Stimulated activated CD8-positive, alpha-beta memory T cell treated with anti-CD3 and anti-CD28 coated beads, Interleukin-12 subunit alpha, Interleukin-12 subunit beta, amount 100 ng/mL, for 24 hours (primary cell): ENCODE measurements around the gene GALK2.

Experiments
- DNase-seq: peaks from one replicate; pipeline ENCODE4 v3.0.0-alpha.2; 2020; ENCODE audit errors: extremely low read depth

GALK2 gene

DNA sequence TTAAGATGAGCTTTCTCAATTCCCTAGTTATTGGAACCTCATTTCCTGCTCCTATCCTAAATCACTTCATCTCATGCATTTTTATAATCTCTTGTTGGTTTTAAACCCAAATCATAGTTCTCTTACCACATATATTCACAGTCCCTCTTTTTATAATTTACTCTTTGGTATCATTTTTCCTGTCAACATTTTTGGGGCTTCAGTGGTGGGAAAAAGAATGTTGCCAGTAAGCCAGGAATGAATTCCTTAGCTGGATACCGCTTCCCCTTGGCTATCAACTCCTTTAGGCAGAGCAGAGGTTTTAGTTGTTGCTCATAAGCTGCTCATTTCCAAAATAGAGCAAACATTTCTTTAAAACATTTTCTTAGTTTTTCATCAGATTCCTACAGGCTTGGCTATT is 112.3 kb downstream of the GALK2 start:
- no peak for DNase-seq

DNA sequence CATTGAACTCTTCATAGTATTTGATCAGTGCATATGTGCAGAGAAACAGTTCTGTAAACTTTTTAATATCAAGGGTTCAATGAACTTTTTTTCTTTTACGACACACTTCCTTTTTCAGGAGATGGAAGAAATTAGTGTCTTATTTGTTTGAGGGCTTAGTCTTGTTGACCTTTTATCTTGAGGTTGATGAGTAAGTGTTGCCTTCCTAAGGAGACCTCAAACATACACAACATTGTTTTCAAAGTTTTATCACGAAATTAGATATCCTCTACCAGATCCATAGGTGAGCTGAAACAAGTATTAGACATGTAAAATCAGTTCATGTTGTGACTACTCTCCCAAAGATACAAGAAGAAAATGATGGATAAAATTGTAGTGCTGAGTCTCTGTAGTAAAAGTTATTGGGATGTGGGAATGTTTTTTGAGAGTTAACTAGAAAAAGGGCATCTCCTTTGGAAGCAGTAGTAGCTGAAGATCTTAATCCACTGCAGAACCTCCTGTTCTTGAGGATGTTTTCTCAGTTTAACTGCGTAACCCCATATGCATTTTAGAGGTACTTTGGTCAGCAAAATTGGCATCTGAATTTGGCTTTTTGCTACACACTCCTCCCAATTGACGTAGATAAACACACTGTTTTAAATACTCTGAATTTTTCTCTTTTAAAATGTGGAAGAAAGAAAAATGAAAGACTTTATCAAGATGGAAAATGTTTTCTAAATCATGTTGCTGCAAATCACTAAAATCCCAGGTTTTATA is 116.8 kb downstream of the GALK2 start:
- DNase-seq = no peak

DNA sequence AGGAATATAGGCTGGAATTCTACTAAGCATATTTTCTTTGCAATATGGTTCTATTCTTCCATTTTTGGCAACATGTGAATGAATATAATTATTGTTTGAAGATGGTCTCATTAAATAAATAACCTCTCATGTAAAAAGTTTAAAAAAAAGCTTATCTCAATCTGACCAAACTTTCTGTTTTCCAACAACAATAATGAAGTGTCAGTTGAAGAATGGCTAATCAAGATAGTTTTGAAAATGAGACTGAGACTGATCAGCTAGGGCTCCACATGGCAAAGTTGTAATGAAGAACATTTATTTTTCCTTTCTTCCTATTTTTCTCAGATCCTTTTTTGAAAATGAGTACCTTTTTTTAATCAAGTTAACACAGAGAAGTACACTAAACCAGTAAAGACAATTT is 117.4 kb downstream of the GALK2 start:
- DNase-seq = no peak

DNA sequence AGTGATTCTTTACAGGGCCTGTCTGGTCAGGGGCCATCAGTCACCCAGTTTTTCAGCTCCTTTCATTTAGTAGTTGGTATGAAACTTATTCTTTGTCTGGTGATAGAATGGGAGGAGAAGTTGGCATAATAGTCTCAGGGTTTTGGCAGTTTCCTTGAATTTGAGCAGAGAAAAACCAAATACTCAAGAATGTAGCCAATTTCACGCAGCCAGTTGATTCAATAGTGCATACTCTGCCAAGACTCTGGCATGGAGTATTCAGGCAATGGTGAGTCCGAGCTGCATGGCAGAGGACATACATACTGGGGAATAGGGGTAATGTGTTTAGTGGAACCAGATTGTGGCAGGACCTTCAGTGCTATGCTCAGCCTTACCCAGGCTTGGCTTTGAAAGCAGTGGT is 118.3 kb downstream of the GALK2 start:
- DNase-seq = no peak

DNA sequence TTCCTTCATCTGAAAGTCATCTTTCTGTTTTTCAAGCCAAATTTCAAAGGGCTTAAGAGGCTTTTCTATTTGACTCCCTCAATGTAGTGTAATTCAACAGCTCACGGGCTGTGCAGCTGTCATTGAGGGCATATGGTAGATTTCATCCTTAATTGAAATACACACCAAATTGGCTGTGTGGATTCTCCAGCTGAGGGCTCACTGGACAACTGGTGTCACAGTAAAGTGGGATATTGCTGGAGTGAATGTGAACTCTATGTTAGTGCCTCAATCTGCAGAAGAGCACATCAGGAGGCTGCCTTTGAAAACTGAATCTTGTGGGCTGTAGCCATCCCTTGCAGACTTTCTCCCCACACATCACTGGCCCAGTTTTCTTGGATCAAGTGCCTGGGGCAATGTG is 120.1 kb downstream of the GALK2 start:
- DNase-seq = no peak

DNA sequence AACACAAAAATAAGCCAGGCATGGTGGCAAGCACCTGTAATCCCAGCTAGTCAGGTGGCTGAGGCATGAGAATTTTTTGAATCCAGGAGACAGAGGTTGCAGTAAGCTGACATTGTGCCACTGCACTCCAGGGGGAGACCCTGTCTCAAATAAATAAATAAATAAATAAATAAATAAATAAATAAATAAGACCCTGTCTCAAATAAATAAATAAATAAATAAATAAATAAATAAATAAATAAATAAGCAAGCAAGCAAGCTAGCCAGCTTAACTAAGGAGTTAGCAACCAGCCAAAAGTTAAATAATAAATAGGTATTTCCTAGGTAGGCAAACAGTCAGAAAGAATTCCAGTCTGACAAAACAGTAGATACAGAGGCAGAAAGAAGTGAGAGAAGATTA is 123.9 kb downstream of the GALK2 start:
- DNase-seq = no peak

DNA sequence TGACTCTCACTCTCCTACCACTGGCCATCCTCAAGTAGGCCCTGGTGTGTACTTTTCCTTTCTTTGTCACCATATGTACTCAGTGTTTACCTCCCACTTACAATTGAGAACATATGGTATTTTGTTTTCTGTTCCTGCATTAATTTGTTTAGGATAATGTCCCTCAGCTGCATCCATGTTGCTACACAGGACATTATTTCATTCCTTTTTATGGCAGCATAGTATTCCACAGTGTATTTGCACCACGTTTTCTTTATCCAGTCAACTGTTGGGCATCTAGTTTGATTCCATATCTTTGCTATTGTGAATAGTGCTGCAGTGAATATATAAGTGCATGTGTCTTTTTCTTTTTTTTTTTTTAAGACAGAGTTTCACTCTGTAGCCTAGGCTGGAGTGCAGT is 126.2 kb downstream of the GALK2 start:
- DNase-seq = no peak

DNA sequence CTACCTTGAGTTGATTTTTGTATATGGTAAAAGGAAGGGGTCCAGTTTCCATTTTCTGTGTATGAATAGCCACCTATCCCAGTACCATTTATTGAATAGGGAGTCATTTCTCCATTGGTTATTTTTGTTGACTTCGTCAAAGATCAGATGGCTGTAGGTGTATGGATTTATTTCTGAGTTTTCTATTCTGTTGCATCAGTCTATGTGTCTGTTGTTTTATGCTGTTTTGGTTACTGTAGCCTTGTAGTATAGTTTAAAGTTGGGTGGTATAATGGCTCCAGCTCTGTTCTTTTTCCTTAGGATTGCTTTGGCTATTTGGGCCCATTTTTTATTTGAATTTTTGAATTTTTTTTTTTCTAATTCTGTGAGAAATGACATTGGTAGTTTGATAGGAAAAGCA is 127.5 kb downstream of the GALK2 start:
- no peak for DNase-seq

DNA sequence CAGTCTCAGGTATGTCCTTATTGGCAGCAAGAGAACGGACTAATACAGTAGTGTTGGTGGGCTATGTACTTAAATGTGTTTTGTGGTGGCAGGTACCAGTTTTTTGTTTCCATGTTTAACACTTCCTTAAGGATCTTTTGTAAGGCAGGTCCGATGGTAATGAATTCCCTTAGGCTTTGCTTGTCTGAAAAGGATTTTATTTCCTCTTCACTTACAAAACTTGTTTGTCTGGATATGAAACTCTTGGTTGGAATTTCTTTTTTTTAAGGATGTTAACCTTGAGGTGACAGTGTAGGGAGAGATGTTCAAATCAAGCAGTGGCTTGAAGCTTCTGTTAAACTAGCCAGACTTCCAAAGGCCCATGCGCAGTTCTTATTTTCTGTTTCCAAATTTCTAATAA is 130.8 kb downstream of the GALK2 start:
- no peak for DNase-seq

DNA sequence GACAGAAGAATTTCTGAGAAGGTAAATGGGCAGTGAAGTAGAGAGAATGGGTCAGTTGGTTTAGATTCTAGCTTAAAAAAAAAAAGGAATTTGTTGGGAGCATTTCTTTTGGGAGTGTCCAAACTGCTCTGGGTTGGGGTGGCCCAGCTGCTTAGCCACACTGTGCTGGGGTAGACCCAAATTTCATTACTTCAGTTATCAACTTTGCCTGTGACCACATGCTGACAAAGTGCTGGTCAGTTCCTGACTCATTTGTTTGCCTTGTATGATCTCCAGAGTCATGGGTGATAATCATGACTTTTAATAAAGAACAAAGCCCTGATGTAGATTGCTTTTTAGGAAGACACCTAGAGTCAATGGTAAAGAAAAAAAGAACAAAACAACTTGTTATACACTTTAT is 131.5 kb downstream of the GALK2 start:
- no peak for DNase-seq

DNA sequence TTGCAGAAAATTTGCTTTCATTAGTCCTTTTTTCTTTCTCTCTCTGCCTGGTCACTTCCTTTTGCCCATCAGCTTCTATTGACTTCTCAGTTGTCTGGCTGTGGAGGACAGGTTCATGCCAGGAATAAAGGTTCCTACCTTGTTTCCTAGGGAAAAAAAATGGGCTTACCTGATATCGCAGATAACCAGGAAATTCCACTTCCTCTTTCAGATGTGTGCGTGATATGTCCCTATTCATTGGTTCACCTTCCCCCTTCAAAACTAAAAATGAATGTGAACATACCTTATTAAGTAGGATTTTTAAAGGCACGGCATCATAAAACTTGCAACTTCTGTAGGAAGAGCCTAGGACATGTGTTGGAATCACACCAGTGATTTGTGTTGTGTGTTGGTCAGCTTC is 133.0 kb downstream of the GALK2 start:
- DNase-seq = no peak

DNA sequence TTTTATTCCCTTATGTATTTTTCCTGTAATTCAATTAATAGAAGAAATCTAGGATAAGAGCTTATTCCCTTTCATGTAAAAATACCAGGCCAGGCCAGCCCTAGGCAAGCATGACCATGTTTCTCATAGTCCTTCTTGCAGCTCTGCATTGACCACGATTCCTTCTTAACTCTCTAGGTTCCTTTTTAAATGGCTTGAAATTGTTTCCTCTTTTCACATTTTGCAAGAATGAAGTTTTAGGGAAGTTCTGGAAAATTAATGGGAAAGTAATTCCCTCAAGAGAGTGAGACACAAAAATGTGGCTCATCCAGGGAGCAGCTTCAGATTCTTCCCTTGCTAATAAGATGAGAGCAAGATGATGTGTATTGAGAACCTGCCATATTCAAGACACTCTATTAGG is 136.5 kb downstream of the GALK2 start:
- no peak for DNase-seq

DNA sequence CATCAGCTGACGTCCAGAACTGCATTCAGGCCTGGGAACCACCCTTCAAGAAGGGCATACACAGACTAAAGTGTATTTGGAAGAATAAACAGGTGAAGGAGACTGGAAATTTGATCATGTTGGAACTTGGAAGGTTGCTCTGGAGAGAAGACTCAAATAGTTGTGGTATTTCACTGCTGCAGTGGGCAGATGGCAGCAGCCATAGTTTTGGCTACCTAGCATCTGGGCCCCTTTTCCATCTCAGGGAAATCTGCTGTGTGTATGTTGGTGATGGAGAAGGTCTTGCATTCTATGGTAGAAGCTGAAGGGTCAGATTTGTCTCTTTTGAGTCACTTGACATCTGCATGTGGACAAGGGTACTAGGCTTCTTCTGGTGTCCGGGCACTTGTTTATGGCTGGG is 138.6 kb downstream of the GALK2 start:
- DNase-seq = no peak

DNA sequence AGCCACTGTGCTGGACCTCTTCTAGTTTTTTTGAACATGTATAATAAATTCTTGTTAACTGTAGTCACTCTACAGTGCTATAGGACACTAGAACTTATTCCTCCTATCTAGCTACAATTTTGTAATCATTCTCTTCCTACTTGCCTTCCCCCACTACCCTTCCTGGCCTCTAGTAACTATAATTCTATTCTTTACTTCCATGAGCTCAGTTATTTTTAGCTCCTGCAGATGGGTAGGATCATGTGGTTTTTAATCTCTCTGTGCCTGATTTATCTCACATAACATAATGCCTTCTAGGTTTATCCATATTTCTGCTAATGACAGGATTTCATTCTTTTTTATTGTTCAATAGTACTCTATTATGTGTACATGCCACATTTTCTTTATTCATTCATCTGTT is 139.8 kb downstream of the GALK2 start:
- no peak for DNase-seq

DNA sequence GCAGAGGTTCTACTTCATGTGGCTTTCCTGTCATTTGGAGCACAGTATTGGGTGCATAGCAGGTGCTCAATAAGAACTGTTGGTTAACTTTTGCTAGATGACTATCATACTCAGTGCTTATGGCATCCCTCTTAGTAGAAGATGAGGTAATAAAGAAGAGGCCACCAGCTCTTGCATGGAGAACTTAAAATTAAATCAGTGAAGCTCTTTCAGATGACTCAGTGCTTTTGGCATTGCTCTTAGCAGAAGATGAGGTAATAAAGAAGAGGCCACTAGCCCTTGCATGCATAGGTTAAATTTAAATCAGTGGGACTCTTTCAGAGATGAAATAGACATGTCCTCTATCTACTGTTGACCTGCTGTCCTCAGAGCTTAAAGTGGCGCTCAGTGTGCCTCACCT is 143.6 kb downstream of the GALK2 start:
- DNase-seq = no peak

DNA sequence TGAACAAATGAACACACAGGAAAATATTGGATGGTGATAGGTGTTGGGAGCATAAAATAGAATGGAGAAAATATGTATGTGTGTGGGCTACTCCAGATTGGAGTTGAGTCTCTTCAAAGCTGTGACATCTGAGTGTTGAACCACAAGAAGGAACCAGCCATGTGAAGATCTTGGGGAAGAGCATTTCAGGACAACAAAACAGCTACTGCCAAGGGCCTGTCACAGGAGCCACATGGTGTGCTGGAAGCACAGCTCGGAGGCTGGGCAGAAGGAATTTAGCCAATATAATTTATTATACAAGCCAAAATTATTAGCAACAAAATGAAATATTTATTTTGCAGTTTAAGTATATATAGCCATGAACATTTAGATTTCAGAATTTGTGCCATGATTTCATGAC is 144.7 kb downstream of the GALK2 start:
- DNase-seq = no peak

DNA sequence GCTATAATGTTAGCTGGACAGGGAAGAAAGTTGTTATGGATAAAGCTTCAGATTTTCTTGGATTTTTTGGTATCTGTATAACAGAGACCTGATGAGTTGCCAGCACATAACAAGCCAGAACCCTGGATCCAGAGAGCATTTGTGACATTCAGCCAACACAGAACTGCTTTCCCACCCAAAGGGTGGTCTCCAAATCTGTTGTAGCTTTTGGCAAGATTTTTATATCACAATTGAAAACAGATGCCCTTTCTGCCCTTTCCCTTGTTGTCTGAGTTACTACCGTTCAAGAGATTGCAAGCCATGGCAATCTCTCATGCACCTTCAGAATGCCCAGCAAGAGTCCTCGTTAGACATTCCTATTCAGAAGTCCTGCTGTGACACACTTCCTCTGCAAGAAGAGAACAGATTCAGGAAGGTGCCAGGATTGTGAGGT is 145.4 kb downstream of the GALK2 start:
- DNase-seq = no peak

DNA sequence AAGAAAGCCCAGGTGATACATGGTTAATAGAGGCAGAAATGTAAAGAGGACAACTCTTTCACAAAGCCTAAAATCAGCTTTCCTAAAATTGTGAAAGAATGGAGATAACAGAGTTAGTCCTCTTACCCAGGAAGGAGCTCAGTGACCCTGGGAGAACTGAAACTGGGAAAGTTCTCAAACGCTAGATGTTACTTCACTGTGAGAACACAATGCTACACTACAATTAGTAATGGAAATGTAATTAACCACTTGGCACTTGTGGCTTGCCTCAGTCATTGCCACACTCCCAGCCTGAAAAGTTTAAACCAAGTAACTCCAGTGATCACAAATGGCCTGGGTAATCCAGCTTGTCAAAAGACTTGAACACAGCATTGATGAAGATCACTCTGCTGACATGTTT is 150.3 kb downstream of the GALK2 start:
- no peak for DNase-seq

DNA sequence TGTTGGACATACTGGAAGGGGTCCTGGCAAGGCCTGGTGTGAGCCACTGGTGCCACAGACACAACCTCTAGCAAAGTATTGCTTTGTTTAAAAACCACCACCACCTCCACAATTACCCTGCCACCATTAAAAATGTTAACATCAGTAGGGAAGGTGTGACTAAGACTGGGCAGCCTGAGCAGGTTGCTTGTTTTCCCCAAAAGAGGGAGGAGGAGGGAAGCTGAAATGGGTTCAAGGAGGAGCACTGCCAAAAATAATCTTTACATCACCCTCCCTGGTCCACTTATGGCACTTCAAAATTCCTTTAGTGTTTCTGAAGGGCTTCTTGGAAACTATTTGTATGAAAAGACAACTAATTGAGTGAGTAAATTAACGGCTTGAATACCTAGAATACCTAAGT is 153.2 kb downstream of the GALK2 start:
- DNase-seq = no peak

DNA sequence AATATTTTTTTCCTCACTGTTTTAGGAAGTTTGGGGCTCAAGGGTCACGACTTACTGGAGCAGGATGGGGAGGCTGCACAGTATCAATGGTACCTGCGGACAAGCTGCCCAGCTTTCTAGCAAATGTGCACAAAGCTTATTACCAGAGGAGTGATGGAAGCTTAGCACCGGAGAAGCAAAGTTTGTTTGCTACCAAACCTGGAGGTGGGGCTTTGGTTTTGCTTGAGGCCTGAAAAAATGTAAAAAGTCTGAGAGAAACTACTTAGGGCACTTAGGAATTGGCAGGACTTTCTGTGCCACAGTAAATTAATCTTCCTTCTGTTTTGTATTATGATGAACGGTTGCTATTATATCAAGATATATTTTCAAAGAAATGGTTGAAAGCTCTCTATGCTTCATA is 157.9 kb downstream of the GALK2 start:
- no peak for DNase-seq

DNA sequence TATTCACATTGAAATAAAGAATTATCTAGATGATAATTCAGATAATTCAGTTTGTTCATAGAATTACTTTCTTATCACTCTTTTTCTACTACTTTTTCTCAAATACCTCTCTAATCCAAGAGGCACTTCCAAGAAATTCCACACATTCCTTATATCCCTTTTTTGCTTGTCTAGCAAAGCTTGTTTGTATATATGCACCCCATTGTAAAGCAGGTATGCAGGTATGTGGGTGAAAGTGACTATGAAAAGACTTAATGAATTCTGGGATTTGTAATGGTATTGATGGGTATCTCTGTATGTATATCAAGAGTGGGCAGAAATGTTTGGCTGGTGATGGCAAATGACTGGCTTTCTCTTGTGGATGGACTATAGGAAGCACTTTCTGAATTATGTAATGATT is 158.9 kb downstream of the GALK2 start:
- DNase-seq = no peak

DNA sequence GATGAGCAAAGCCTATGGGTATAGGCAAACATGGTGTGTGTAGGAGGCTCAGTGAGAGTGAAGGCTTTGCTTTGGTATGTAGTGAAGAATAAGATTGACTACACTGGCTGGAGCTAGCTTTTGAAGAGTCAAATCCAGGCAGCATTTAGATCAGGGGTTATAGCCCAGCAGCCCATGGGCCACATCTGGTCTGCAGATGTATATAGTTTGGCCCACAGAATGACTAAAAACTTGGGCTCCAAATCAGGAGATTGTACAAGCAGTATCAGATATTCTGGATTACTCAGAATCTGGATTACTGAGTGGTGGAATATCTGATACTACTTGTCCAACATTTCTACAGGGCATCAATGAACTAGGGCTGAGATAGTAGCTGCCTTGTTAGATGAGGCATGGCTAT is 160.1 kb downstream of the GALK2 start:
- DNase-seq = no peak

DNA sequence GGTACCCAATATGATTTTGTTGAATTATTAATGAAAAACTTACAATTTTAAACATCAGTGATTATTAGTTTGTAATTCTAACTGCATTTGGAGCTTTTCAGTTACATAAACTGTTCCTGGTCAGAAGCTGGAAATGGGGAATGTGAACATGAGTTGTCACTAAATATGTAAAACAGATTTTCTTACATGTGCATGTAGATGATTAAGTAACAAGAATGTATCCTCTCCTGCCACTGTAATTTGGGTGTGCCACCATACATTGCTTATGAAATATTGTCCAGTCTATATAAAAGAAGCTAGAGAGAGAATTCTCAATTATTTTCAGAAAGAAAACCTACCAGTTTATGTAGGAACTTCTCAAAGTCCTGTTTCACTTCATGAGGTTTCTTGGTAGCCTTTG is 161.4 kb downstream of the GALK2 start:
- DNase-seq = no peak

DNA sequence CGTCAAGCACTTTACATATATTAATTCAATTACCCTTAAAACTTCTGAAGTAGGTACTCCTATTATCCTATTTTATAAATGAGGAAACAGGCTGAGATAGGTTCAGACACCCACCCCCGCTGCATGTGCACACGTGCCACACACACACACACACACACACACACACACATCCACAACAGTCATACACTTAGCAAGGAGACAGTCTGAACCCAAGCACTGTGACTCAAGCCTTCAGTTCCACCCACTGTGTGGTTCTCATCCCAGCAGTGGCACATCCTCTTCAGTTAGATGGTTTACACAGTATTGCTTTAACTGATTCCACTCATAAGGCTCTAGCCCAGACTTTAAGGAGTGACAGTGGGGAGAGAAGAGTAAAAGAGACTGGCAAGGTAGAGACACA is 161.9 kb downstream of the GALK2 start:
- DNase-seq = no peak
